Measurements from ENCODE around the gene SPEF1.

The SPEF1 gene

GRCh38 chr20:3751675-3752385 lies 29.4 kb downstream of the SPEF1 start:
- TF ChIP-seq CTCF (conservative IDR thresholded peaks at IDR 0.05; ENCODE audit: low read depth, low read length): no peak
- H3K4me3 ChIP-seq (ENCODE audit: low read depth, low read length): no peak overlapping the region
- DNase-seq (ENCODE audit: low read depth): no peak

GRCh38 chr20:3751305-3751674 lies 30.0 kb downstream of the SPEF1 start:
- no peak overlapping the region for H3K4me3 ChIP-seq (ENCODE audit: low read depth, low read length)

GRCh38 chr20:3749689-3750531 lies 31.3 kb downstream of the SPEF1 start:
- no peak for DNase-seq (ENCODE audit: low read depth)
- peak; percentile 34 for TF ChIP-seq CTCF (conservative IDR thresholded peaks at IDR 0.05; ENCODE audit: low read depth, low read length)
- H3K4me3 ChIP-seq (ENCODE audit: low read depth, low read length): no peak overlapping the region

More at GRCh38 chr20:3751305-3751674, 30.0 kb downstream of the SPEF1 start:
- no peak for DNase-seq (ENCODE audit: low read depth)
- TF ChIP-seq CTCF (conservative IDR thresholded peaks at IDR 0.05; ENCODE audit: low read depth, low read length): no peak

- no peak for TF ChIP-seq CTCF (conservative IDR thresholded peaks at IDR 0.05; ENCODE audit: low read depth, low read length)
- no peak overlapping the region for H3K4me3 ChIP-seq (ENCODE audit: low read depth, low read length)
- no peak for DNase-seq (ENCODE audit: low read depth)
Observed at GRCh38 chr20:3749087-3749688, 32.1 kb downstream of the SPEF1 start.

- DNase-seq (ENCODE audit: low read depth): no peak
- no peak overlapping the region for H3K4me3 ChIP-seq (ENCODE audit: low read depth, low read length)
- no peak for TF ChIP-seq CTCF (conservative IDR thresholded peaks at IDR 0.05; ENCODE audit: low read depth, low read length)
Observed at GRCh38 chr20:3748073-3748472, 33.2 kb downstream of the SPEF1 start.

- no peak for DNase-seq (ENCODE audit: low read depth)
- no peak for TF ChIP-seq CTCF (conservative IDR thresholded peaks at IDR 0.05; ENCODE audit: low read depth, low read length)
- no peak overlapping the region for H3K4me3 ChIP-seq (ENCODE audit: low read depth, low read length)
Observed at GRCh38 chr20:3747471-3747870, 33.8 kb downstream of the SPEF1 start.

Data from choroid plexus epithelial cell (primary cell).